ENCODE results near the gene KLF6. TPM values are rescaled to one million over a fixed set of nuclear protein-coding genes. Genes with fewer than 3 reads are reported as not detected.

The KLF6 gene
- total and polyA plus RNA-seq, 2 experiments from 2014 or later: 19.6 to 35.4 TPM

DNA sequence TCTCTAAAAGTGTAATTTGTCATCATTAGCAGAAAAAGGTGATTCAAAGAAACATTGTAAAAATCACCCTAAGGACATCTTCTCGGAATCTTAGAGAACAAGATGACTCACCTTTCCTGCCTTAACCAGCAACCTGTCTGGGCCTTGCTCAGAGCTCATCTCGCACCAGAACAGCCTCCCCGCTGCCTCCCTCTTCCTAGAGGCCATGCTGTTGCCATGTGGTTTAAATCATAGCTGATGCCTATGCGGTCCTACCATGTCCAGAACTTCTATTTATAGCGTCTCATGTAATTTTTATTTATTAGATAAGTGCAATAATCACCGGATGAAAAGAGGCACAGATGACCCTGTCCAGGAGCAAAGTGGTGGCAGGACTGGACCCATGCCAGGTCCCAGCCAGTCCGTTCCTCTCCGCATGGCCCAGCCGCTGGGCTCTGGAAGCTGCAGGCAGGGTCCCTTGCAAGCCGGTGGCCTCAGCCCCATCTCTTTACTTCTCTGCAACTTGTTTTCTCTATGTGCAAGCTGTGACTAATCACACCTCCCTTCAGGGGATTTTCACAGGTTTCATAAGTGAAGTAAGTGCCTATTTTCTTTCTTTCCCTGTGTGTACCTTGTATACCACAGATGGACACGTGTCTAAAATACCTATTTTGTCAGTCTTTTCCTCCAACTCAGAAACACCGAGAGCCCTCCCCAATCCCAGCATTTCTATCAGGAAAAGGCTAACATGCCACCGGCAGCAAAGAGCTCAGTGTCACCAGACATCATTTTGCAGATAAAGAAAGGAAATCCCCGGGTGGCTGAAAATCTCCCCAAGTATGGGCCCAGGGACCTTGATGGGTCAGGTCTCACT lies 27.1 kb downstream of the KLF6 start:
- TF ChIP-seq CREB1 (CRISPR knock-in tag; IDR thresholded peaks at IDR 0.05; ENCODE audit: low read depth) (no peak), ZNF114 (CRISPR knock-in tag; IDR thresholded peaks at IDR 0.05) (no peak)
- TF ChIP-seq, protein P1, sequence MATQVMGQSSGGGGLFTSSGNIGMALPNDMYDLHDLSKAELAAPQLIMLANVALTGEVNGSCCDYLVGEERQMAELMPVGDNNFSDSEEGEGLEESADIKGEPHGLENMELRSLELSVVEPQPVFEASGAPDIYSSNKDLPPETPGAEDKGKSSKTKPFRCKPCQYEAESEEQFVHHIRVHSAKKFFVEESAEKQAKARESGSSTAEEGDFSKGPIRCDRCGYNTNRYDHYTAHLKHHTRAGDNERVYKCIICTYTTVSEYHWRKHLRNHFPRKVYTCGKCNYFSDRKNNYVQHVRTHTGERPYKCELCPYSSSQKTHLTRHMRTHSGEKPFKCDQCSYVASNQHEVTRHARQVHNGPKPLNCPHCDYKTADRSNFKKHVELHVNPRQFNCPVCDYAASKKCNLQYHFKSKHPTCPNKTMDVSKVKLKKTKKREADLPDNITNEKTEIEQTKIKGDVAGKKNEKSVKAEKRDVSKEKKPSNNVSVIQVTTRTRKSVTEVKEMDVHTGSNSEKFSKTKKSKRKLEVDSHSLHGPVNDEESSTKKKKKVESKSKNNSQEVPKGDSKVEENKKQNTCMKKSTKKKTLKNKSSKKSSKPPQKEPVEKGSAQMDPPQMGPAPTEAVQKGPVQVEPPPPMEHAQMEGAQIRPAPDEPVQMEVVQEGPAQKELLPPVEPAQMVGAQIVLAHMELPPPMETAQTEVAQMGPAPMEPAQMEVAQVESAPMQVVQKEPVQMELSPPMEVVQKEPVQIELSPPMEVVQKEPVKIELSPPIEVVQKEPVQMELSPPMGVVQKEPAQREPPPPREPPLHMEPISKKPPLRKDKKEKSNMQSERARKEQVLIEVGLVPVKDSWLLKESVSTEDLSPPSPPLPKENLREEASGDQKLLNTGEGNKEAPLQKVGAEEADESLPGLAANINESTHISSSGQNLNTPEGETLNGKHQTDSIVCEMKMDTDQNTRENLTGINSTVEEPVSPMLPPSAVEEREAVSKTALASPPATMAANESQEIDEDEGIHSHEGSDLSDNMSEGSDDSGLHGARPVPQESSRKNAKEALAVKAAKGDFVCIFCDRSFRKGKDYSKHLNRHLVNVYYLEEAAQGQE (IDR thresholded peaks at IDR 0.05; ENCODE audit: unreplicated experiment): no peak
- ATAC-seq (no peak), DNase-seq (ENCODE audit: low spot score) (no peak)
- Histone ChIP-seq H4K20me1 (replicated peaks; ENCODE audit: insufficient read depth) (no peaks in the 10 kb centered on the region), H3K27me3 (ENCODE audit: insufficient read depth) (no peaks in the 10 kb centered on the region), H3K79me2 (replicated peaks; ENCODE audit: insufficient read depth) (no peaks in the 10 kb centered on the region), H3K4me2 (no peak overlapping the region), H2AFZ (no peak overlapping the region), H3K9me2 (ENCODE audit: insufficient read depth) (0 out of 2 replicates have a peak, but pooled peaks cover 6% of the 10 kb centered on the region), H3K36me3 (ENCODE audit: insufficient read depth) (no peaks in the 10 kb centered on the region), H3F3A (replicated peaks; ENCODE audit: low read depth) (no peaks in the 10 kb centered on the region), H3K27ac (ENCODE audit: low read depth) (no peak overlapping the region), H3K4me1 (ENCODE audit: insufficient read depth) (peaks cover 9% of the 10 kb centered on the region; the same call in 1 of the 2 replicates), H3K4me3 (no peak overlapping the region)
- Mint-ChIP-seq H3K4me3 (no peak overlapping the region), H3K4me1 (peaks cover 19% of the 10 kb centered on the region), H3K9me3 (no peaks in the 10 kb centered on the region), H3K36me3 (ENCODE audit: low read depth) (no peaks in the 10 kb centered on the region), H3K27me3 (ENCODE audit: insufficient read depth, low read depth, poor library complexity) (no peaks in the 10 kb centered on the region), H3K27ac (no peak overlapping the region)

DNA sequence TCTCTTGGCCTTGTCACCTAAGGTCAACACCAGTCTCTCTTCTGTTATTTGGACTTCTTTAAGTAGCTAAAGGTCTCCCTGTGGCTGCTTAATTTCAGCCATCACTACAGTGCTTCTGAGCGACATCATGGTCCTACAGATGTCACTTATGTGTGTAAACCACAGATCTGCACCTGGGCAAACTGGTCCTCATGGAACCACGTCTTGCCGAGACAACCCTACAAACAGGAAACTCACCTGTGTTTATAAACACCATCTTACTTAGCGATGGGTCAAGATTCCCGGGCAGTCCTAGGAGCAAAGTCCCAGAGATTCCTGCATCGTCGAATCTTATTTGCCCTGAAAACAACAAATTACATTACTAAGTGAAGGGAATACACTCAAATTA lies 27.8 kb downstream of the KLF6 start:
- H3K27ac Mint-ChIP-seq: no peak overlapping the region
- no peak overlapping the region for H3K4me2 ChIP-seq
- no peaks in the 10 kb centered on the region for H3F3A ChIP-seq (replicated peaks; ENCODE audit: low read depth)
- ATAC-seq: no peak
- H3K4me1 Mint-ChIP-seq: peaks cover 12% of the 10 kb centered on the region
- H2AFZ ChIP-seq: no peak overlapping the region
- no peak for DNase-seq (ENCODE audit: low spot score)
- no peaks in the 10 kb centered on the region for H3K27me3 Mint-ChIP-seq (ENCODE audit: insufficient read depth, low read depth, poor library complexity)
- no peaks in the 10 kb centered on the region for H3K36me3 ChIP-seq (ENCODE audit: insufficient read depth)
- no peak overlapping the region for H3K27ac ChIP-seq (ENCODE audit: low read depth)
- H4K20me1 ChIP-seq (replicated peaks; ENCODE audit: insufficient read depth): no peaks in the 10 kb centered on the region
- no peaks in the 10 kb centered on the region for H3K36me3 Mint-ChIP-seq (ENCODE audit: low read depth)
- no peak overlapping the region for H3K4me3 ChIP-seq
- no peaks in the 10 kb centered on the region for H3K27me3 ChIP-seq (ENCODE audit: insufficient read depth)
- H3K9me2 ChIP-seq (ENCODE audit: insufficient read depth): 0 out of 2 replicates have a peak, but pooled peaks cover 9% of the 10 kb centered on the region
- no peaks in the 10 kb centered on the region for H3K9me3 Mint-ChIP-seq
- no peaks in the 10 kb centered on the region for H3K79me2 ChIP-seq (replicated peaks; ENCODE audit: insufficient read depth)
- peaks cover 9% of the 10 kb centered on the region; the same call in 1 of the 2 replicates for H3K4me1 ChIP-seq (ENCODE audit: insufficient read depth)
- no peak overlapping the region for H3K4me3 Mint-ChIP-seq
- no peak for TF ChIP-seq ZNF114 (CRISPR knock-in tag; IDR thresholded peaks at IDR 0.05)
- no peak for TF ChIP-seq NANOG (IDR thresholded peaks at IDR 0.05; ENCODE audit: borderline replicate concordance)
- TF ChIP-seq, protein P2, sequence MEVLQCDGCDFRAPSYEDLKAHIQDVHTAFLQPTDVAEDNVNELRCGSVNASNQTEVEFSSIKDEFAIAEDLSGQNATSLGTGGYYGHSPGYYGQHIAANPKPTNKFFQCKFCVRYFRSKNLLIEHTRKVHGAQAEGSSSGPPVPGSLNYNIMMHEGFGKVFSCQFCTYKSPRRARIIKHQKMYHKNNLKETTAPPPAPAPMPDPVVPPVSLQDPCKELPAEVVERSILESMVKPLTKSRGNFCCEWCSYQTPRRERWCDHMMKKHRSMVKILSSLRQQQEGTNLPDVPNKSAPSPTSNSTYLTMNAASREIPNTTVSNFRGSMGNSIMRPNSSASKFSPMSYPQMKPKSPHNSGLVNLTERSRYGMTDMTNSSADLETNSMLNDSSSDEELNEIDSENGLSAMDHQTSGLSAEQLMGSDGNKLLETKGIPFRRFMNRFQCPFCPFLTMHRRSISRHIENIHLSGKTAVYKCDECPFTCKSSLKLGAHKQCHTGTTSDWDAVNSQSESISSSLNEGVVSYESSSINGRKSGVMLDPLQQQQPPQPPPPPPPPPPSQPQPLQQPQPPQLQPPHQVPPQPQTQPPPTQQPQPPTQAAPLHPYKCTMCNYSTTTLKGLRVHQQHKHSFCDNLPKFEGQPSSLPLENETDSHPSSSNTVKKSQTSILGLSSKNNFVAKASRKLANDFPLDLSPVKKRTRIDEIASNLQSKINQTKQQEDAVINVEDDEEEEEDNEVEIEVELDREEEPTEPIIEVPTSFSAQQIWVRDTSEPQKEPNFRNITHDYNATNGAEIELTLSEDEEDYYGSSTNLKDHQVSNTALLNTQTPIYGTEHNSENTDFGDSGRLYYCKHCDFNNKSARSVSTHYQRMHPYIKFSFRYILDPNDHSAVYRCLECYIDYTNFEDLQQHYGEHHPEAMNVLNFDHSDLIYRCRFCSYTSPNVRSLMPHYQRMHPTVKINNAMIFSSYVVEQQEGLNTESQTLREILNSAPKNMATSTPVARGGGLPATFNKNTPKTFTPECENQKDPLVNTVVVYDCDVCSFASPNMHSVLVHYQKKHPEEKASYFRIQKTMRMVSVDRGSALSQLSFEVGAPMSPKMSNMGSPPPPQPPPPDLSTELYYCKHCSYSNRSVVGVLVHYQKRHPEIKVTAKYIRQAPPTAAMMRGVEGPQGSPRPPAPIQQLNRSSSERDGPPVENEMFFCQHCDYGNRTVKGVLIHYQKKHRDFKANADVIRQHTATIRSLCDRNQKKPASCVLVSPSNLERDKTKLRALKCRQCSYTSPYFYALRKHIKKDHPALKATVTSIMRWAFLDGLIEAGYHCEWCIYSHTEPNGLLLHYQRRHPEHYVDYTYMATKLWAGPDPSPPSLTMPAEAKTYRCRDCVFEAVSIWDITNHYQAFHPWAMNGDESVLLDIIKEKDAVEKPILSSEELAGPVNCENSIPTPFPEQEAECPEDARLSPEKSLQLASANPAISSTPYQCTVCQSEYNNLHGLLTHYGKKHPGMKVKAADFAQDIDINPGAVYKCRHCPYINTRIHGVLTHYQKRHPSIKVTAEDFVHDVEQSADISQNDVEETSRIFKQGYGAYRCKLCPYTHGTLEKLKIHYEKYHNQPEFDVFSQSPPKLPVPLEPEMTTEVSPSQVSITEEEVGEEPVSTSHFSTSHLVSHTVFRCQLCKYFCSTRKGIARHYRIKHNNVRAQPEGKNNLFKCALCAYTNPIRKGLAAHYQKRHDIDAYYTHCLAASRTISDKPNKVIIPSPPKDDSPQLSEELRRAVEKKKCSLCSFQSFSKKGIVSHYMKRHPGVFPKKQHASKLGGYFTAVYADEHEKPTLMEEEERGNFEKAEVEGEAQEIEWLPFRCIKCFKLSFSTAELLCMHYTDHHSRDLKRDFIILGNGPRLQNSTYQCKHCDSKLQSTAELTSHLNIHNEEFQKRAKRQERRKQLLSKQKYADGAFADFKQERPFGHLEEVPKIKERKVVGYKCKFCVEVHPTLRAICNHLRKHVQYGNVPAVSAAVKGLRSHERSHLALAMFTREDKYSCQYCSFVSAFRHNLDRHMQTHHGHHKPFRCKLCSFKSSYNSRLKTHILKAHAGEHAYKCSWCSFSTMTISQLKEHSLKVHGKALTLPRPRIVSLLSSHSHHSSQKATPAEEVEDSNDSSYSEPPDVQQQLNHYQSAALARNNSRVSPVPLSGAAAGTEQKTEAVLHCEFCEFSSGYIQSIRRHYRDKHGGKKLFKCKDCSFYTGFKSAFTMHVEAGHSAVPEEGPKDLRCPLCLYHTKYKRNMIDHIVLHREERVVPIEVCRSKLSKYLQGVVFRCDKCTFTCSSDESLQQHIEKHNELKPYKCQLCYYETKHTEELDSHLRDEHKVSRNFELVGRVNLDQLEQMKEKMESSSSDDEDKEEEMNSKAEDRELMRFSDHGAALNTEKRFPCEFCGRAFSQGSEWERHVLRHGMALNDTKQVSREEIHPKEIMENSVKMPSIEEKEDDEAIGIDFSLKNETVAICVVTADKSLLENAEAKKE (CRISPR knock-in tag; IDR thresholded peaks at IDR 0.05): no peak
- TF ChIP-seq, protein P3, sequence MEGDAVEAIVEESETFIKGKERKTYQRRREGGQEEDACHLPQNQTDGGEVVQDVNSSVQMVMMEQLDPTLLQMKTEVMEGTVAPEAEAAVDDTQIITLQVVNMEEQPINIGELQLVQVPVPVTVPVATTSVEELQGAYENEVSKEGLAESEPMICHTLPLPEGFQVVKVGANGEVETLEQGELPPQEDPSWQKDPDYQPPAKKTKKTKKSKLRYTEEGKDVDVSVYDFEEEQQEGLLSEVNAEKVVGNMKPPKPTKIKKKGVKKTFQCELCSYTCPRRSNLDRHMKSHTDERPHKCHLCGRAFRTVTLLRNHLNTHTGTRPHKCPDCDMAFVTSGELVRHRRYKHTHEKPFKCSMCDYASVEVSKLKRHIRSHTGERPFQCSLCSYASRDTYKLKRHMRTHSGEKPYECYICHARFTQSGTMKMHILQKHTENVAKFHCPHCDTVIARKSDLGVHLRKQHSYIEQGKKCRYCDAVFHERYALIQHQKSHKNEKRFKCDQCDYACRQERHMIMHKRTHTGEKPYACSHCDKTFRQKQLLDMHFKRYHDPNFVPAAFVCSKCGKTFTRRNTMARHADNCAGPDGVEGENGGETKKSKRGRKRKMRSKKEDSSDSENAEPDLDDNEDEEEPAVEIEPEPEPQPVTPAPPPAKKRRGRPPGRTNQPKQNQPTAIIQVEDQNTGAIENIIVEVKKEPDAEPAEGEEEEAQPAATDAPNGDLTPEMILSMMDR (conservative IDR thresholded peaks at IDR 0.05; ENCODE audit: low read depth in 2 of 2): no peak
- TF ChIP-seq STAT1 (IDR thresholded peaks at IDR 0.05; ENCODE audit: unreplicated experiment): no peak
- TF ChIP-seq ZNF331 (CRISPR knock-in tag; IDR thresholded peaks at IDR 0.05; ENCODE audit: low read depth): no peak
- TF ChIP-seq CREB1 (CRISPR knock-in tag; IDR thresholded peaks at IDR 0.05; ENCODE audit: low read depth): no peak
